Adipose tissue (tissue), 3 donors: ENCODE data around the gene PPP1CB. TPM values are rescaled to one million over a fixed set of nuclear protein-coding genes. Genes with fewer than 3 reads are reported as not detected.
"Not testable (repeated sequence)": the region's sequence is repeated elsewhere in the genome, so short reads cannot be mapped to it uniquely, and the experiment has no call there.

Experiments used
- H3K27ac ChIP-seq: one replicate; pipeline ENCODE4 v1.5.1; 2013; ENCODE audit warnings: low read depth, low read length
- WGBS, 3 donors: extraction: QIAGEN DNeasy Blood & Tissue Kit; methylation state at CpG; one replicate each; pipeline ENCODE4 v1.1.7; 2013; 5-methylcytosine and 5-hydroxymethylcytosine counted together
- polyA plus RNA-seq, 3 donors: library from polyadenylated mRNA; stranded (reverse); fragments of 200-250 nt; gene quantifications; one replicate each; pipeline ENCODE4 v1.2.3, GENCODE V29; 2013
- donor health status: healthy with polysubstance abuse.
- donor health status: Bipolar disorder and iron deficiency.
- donor health status: healthy.

The PPP1CB gene
- polyA plus RNA-seq, 3 donors = 25.6 to 110 (median 44.9) TPM

GRCh38 chr2:28766070-28766469, 14.4 kb downstream of the PPP1CB start:
- H3K27ac ChIP-seq = no peak overlapping the region
- WGBS, 3 donors = 88 to 95% (median 88%) methylated on average over 2 of the region's 2 CpGs

GRCh38 chr2:28767337-28767736, 15.7 kb downstream of the PPP1CB start:
- 80 to 89% (median 80%) methylated on average over 3 of the region's 3 CpGs for WGBS, 3 donors
- no peak overlapping the region for H3K27ac ChIP-seq

- no peak overlapping the region for H3K27ac ChIP-seq
Observed at GRCh38 chr2:28768422-28768821, 16.8 kb downstream of the PPP1CB start.

- no peak overlapping the region for H3K27ac ChIP-seq
- WGBS, 3 donors = 90 to 97% (median 95%) methylated on average over 5 of the region's 5 CpGs
Observed at GRCh38 chr2:28768952-28769351, 17.3 kb downstream of the PPP1CB start.

GRCh38 chr2:28772351-28772750, 20.7 kb downstream of the PPP1CB start:
- 79 to 95% (median 87%) methylated on average over 2 of the region's 2 CpGs for WGBS, 3 donors
- H3K27ac ChIP-seq = no peak overlapping the region

GRCh38 chr2:28776471-28776870, 24.8 kb downstream of the PPP1CB start:
- no peak overlapping the region for H3K27ac ChIP-seq
- WGBS, 3 donors = 84 to 93% (median 86%) methylated on average over 6 of the region's 6 CpGs

- 91 to 95% (median 93%) methylated on average over 5 of the region's 5 CpGs for WGBS, 3 donors
- no peak overlapping the region for H3K27ac ChIP-seq
Observed at GRCh38 chr2:28778392-28778791, 26.8 kb downstream of the PPP1CB start.

GRCh38 chr2:28779001-28779400, 27.4 kb downstream of the PPP1CB start:
- 93 to 96% (median 93%) methylated on average over 2 of the region's 2 CpGs for WGBS, 3 donors
- no peak overlapping the region for H3K27ac ChIP-seq

GRCh38 chr2:28780496-28780895, 28.9 kb downstream of the PPP1CB start:
- WGBS, 3 donors = 78 to 84% (median 82%) methylated on average over 2 of the region's 2 CpGs
- H3K27ac ChIP-seq = no peak overlapping the region

GRCh38 chr2:28782423-28782822, 30.8 kb downstream of the PPP1CB start:
- 58 to 80% (median 63%) methylated on average over 3 of the region's 3 CpGs for WGBS, 3 donors
- H3K27ac ChIP-seq = no peak overlapping the region

- 91 to 95% (median 93%) methylated on average over 7 of the region's 7 CpGs for WGBS, 3 donors
- not testable (repeated sequence) for H3K27ac ChIP-seq
Observed at GRCh38 chr2:28784570-28784969, 32.9 kb downstream of the PPP1CB start.

- H3K27ac ChIP-seq = no peak overlapping the region
- 82% methylated on average over 4 of the region's 4 CpGs for WGBS, 3 donors
Observed at GRCh38 chr2:28796620-28797019, 45.0 kb downstream of the PPP1CB start.

GRCh38 chr2:28801726-28802125, 50.1 kb downstream of the PPP1CB start:
- H3K27ac ChIP-seq = no peak overlapping the region
- WGBS, 3 donors = 90 to 93% (median 92%) methylated on average over 3 of the region's 3 CpGs

- H3K27ac ChIP-seq = no peak overlapping the region
- 52 to 76% (median 52%) methylated on average over 4 of the region's 4 CpGs for WGBS, 3 donors
Observed at GRCh38 chr2:28802975-28803429, 51.4 kb downstream of the PPP1CB start.

GRCh38 chr2:28809927-28810326, 58.3 kb downstream of the PPP1CB start:
- no peak overlapping the region for H3K27ac ChIP-seq
- 75 to 81% (median 80%) methylated on average over 10 of the region's 10 CpGs for WGBS, 3 donors

- WGBS, 3 donors = 4% methylated on average over 83 to 97 of the region's 97 CpGs
- no peak within 1 kb of the TSS for H3K27ac ChIP-seq
Observed at GRCh38 chr2:28810384-28811285, 59.0 kb downstream of the PPP1CB start, which contains the start of gene SPDYA. Gene SPDYA (plus strand): TSS chr2:28810834. CDS start chr2:28816015, 5,181 bp downstream.

GRCh38 chr2:28818053-28818452, 66.4 kb downstream of the PPP1CB start:
- H3K27ac ChIP-seq = no peak overlapping the region
- 87 to 93% (median 90%) methylated on average over 3 of the region's 3 CpGs for WGBS, 3 donors

GRCh38 chr2:28821295-28821958, 69.8 kb downstream of the PPP1CB start:
- no peak overlapping the region for H3K27ac ChIP-seq
- 5 to 10% (median 5%) methylated on average over 8 of the region's 8 CpGs for WGBS, 3 donors

GRCh38 chr2:28822036-28822435, 70.4 kb downstream of the PPP1CB start:
- H3K27ac ChIP-seq = no peak overlapping the region

- no peak overlapping the region for H3K27ac ChIP-seq
- 93 to 100% (median 95%) methylated on average over 2 of the region's 2 CpGs for WGBS, 3 donors
Observed at GRCh38 chr2:28824207-28824606, 72.6 kb downstream of the PPP1CB start.
